ENCODE measurements around the gene IFT122. TPM values are rescaled to one million over a fixed set of nuclear protein-coding genes. Genes with fewer than 3 reads are reported as not detected.
"Not testable (repeated sequence)": the region's sequence is repeated elsewhere in the genome, so short reads cannot be mapped to it uniquely, and the experiment has no call there.

IFT122 gene, protein sequence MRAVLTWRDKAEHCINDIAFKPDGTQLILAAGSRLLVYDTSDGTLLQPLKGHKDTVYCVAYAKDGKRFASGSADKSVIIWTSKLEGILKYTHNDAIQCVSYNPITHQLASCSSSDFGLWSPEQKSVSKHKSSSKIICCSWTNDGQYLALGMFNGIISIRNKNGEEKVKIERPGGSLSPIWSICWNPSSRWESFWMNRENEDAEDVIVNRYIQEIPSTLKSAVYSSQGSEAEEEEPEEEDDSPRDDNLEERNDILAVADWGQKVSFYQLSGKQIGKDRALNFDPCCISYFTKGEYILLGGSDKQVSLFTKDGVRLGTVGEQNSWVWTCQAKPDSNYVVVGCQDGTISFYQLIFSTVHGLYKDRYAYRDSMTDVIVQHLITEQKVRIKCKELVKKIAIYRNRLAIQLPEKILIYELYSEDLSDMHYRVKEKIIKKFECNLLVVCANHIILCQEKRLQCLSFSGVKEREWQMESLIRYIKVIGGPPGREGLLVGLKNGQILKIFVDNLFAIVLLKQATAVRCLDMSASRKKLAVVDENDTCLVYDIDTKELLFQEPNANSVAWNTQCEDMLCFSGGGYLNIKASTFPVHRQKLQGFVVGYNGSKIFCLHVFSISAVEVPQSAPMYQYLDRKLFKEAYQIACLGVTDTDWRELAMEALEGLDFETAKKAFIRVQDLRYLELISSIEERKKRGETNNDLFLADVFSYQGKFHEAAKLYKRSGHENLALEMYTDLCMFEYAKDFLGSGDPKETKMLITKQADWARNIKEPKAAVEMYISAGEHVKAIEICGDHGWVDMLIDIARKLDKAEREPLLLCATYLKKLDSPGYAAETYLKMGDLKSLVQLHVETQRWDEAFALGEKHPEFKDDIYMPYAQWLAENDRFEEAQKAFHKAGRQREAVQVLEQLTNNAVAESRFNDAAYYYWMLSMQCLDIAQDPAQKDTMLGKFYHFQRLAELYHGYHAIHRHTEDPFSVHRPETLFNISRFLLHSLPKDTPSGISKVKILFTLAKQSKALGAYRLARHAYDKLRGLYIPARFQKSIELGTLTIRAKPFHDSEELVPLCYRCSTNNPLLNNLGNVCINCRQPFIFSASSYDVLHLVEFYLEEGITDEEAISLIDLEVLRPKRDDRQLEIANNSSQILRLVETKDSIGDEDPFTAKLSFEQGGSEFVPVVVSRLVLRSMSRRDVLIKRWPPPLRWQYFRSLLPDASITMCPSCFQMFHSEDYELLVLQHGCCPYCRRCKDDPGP
- total RNA-seq (10 to 100 TPM; 16.4 to 16.5 TPM), polyA plus RNA-seq (4.3 TPM)

- Mint-ChIP-seq H3K9me3 (no peaks in the 10 kb centered on the region), H3K4me1 (peaks cover 64 to 85% (median 74%) of the 10 kb centered on the region in 3 donors), H3K27me3 (peaks cover 0 to 3% of the 10 kb centered on the region in 2 donors), H3K4me3 (peak within 1 kb of the TSS; percentile 88 to 99 (median 95)), H3K27ac (peak within 1 kb of the TSS; percentile 92 to 100 (median 97)), H3K36me3 (peaks cover 0 to 41% (median 7%) of the 10 kb centered on the region in 3 donors)
- no peaks in the 10 kb centered on the region for H3K9me3 ChIP-seq (ENCODE audit: low read length)
- peaks cover 50% of the 10 kb centered on the region for H3K4me1 ChIP-seq (ENCODE audit: insufficient read depth, low read length)
- no peaks in the 10 kb centered on the region for H3K27me3 ChIP-seq (ENCODE audit: insufficient read depth, low read length, poor library complexity, severe bottlenecking)
- peak within 1 kb of the TSS; percentile 95 for H3K4me3 ChIP-seq (ENCODE audit: low read length)
- DNase-seq, result peak; percentile 97 to 99 (median 99)
- POLR2A ChIA-PET, result interaction anchor here (0.9 to 2.9 kb wide), 6 partner anchors 9 to 454 kb away, joined by 3 to 15 read pairs (median 4); partner anchors contain the start of genes EFCAB12 and TMCC1
- CTCF ChIA-PET, result interaction anchor here (0.9 to 1.8 kb wide), 6 partner anchors 9 to 194 kb away, joined by 3 to 9 read pairs (median 4); no protein-coding TSS in a partner anchor
- H3K36me3 ChIP-seq (ENCODE audit: insufficient read depth, low read length), result peaks cover 12% of the 10 kb centered on the region
- peak within 1 kb of the TSS; percentile 81 for H3K27ac ChIP-seq (ENCODE audit: low read depth, low read length)
These were observed at the start of gene IFT122, which contains the start of gene MBD4 for GRCh38 chr3:129439817-129440617. Gene IFT122 (plus strand): TSS chr3:129440224. CDS start chr3:129440331, 107 bp downstream. Gene MBD4 (minus strand): TSS chr3:129439948. CDS start chr3:129439833, 115 bp downstream.

GRCh38 chr3:129391583-129391982 lies 48.4 kb upstream of the IFT122 start:
- H3K36me3 Mint-ChIP-seq, result peaks cover 10 to 87% (median 25%) of the 10 kb centered on the region in 3 donors
- CTCF ChIA-PET; H3K9me3 Mint-ChIP-seq; H3K27me3 Mint-ChIP-seq; H3K27ac ChIP-seq (ENCODE audit: low read depth, low read length); H3K9me3 ChIP-seq (ENCODE audit: low read length); H3K27me3 ChIP-seq (ENCODE audit: insufficient read depth, low read length, poor library complexity, severe bottlenecking); H3K4me3 ChIP-seq (ENCODE audit: low read length); POLR2A ChIA-PET; DNase-seq; H3K4me1 ChIP-seq (ENCODE audit: insufficient read depth, low read length): not testable (repeated sequence)
- peaks cover 17% of the 10 kb centered on the region for H3K36me3 ChIP-seq (ENCODE audit: insufficient read depth, low read length)
- H3K27ac Mint-ChIP-seq, result peak overlapping the region in 1 of 8 donors; percentile 54
- H3K4me1 Mint-ChIP-seq, result peaks cover 10 to 20% (median 17%) of the 10 kb centered on the region in 3 donors
- H3K4me3 Mint-ChIP-seq, result peak overlapping the region in 1 of 7 donors; percentile 37

- H3K9me3 Mint-ChIP-seq; H3K4me3 Mint-ChIP-seq; POLR2A ChIA-PET; DNase-seq; H3K27me3 ChIP-seq (ENCODE audit: insufficient read depth, low read length, poor library complexity, severe bottlenecking); H3K4me1 ChIP-seq (ENCODE audit: insufficient read depth, low read length); CTCF ChIA-PET; H3K27me3 Mint-ChIP-seq; H3K9me3 ChIP-seq (ENCODE audit: low read length); H3K4me3 ChIP-seq (ENCODE audit: low read length); H3K27ac ChIP-seq (ENCODE audit: low read depth, low read length): not testable (repeated sequence)
- peaks cover 15% of the 10 kb centered on the region for H3K36me3 ChIP-seq (ENCODE audit: insufficient read depth, low read length)
- Mint-ChIP-seq H3K4me1 (peaks cover 15 to 28% (median 24%) of the 10 kb centered on the region in 3 donors), H3K36me3 (peaks cover 4 to 87% (median 19%) of the 10 kb centered on the region in 3 donors), H3K27ac (peak overlapping the region in 2 of 8 donors; percentile 26 to 59)
These were observed 47.7 kb upstream of the IFT122 start for GRCh38 chr3:129392106-129392887.

DNA sequence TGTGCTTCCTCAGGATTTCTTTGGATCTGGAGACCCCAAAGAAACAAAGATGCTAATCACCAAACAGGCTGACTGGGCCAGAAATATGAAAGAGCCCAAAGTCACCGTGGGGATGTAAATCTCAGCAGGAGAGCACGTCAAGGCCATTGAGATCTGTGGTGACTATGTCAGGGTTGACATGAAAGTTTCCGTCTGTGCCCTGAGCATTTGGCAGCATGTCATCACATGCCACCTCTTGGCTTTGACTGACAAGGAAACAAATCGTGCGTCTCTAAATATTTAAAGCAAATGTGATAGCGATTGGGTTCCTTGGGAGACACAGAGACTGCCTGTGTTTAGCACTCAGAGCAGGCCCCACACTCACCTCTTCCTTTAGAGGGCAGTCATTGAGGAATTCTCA lies 46.8 kb upstream of the IFT122 start:
- Mint-ChIP-seq H3K27ac (peak overlapping the region in 1 of 8 donors; percentile 36), H3K27me3 (no peaks in the 10 kb centered on the region)
- CTCF ChIA-PET, result no interaction called here

GRCh38 chr3:129393760-129394564 lies 46.1 kb upstream of the IFT122 start:
- POLR2A ChIA-PET; DNase-seq; H3K27ac ChIP-seq (ENCODE audit: low read depth, low read length); CTCF ChIA-PET; H3K27me3 ChIP-seq (ENCODE audit: insufficient read depth, low read length, poor library complexity, severe bottlenecking); H3K9me3 Mint-ChIP-seq; H3K4me3 ChIP-seq (ENCODE audit: low read length); H3K9me3 ChIP-seq (ENCODE audit: low read length); H3K27me3 Mint-ChIP-seq: not testable (repeated sequence)
- H3K4me1 ChIP-seq (ENCODE audit: insufficient read depth, low read length), result peaks cover 15% of the 10 kb centered on the region
- H3K27ac Mint-ChIP-seq, result peak overlapping the region in 3 of 8 donors; percentile 36 to 89 (median 51)
- H3K36me3 Mint-ChIP-seq, result peaks cover 0 to 81% (median 12%) of the 10 kb centered on the region in 3 donors
- H3K4me1 Mint-ChIP-seq, result peaks cover 29 to 43% (median 40%) of the 10 kb centered on the region in 3 donors
- peaks cover 10% of the 10 kb centered on the region for H3K36me3 ChIP-seq (ENCODE audit: insufficient read depth, low read length)
- peak overlapping the region in 2 of 7 donors; percentile 20 to 42 for H3K4me3 Mint-ChIP-seq

More for the DNA sequence above, 46.8 kb upstream of the IFT122 start:
- Histone ChIP-seq H3K4me3 (ENCODE audit: low read length) (no peak overlapping the region), H3K36me3 (ENCODE audit: insufficient read depth, low read length) (peaks cover 10% of the 10 kb centered on the region), H3K27ac (ENCODE audit: low read depth, low read length) (no peak overlapping the region), H3K4me1 (ENCODE audit: insufficient read depth, low read length) (peaks cover 9% of the 10 kb centered on the region), H3K9me3 (ENCODE audit: low read length) (no peaks in the 10 kb centered on the region), H3K27me3 (ENCODE audit: insufficient read depth, low read length, poor library complexity, severe bottlenecking) (no peaks in the 10 kb centered on the region)
- Mint-ChIP-seq H3K36me3 (peaks cover 0 to 82% (median 12%) of the 10 kb centered on the region in 3 donors), H3K4me3 (no peak overlapping the region), H3K9me3 (no peaks in the 10 kb centered on the region), H3K4me1 (peaks cover 24 to 37% (median 34%) of the 10 kb centered on the region in 3 donors)
- POLR2A ChIA-PET, result no interaction called here
- DNase-seq, result no peak

DNA sequence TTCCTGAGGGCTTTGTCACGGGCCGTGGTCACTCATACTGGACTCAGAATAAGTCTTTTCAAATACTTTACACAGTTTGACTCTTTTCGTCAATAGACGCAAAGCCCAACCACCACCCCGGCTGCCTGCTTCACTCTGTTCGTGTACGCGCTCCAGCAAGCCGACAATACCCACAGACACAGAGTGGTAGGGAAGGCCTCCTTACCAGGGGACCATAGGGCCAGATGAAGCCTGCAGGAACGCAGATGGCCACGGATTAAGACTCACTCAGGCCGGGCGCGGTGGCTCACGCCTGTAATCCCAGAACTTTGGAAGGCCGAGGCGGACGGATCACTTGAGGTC lies 41.2 kb upstream of the IFT122 start:
- CTCF ChIA-PET, result interaction anchor here (1.6 to 1.7 kb wide), 2 partner anchors 15 to 207 kb away, joined by 4 to 11 read pairs; no protein-coding TSS in a partner anchor

More for the DNA sequence above, 41.2 kb upstream of the IFT122 start:
- H3K27ac Mint-ChIP-seq, result peak overlapping the region; percentile 93 to 99 (median 98)
- H3K4me1 Mint-ChIP-seq, result peaks cover 36 to 51% (median 49%) of the 10 kb centered on the region in 3 donors
- H3K27ac ChIP-seq (ENCODE audit: low read depth, low read length), result peak overlapping the region; percentile 94
- H3K4me1 ChIP-seq (ENCODE audit: insufficient read depth, low read length), result peaks cover 20% of the 10 kb centered on the region
- H3K9me3 ChIP-seq (ENCODE audit: low read length), result no peaks in the 10 kb centered on the region
- H3K27me3 Mint-ChIP-seq, result no peaks in the 10 kb centered on the region
- H3K36me3 ChIP-seq (ENCODE audit: insufficient read depth, low read length), result no peaks in the 10 kb centered on the region
- DNase-seq, result peak in 1 of 5 donors; percentile 9
- peak overlapping the region; percentile 96 to 99 (median 96) for H3K4me3 Mint-ChIP-seq
- POLR2A ChIA-PET, result no interaction called here
- peaks cover 0 to 47% (median 4%) of the 10 kb centered on the region in 3 donors for H3K36me3 Mint-ChIP-seq
- peak overlapping the region; percentile 95 for H3K4me3 ChIP-seq (ENCODE audit: low read length)
- H3K9me3 Mint-ChIP-seq, result no peaks in the 10 kb centered on the region
- H3K27me3 ChIP-seq (ENCODE audit: insufficient read depth, low read length, poor library complexity, severe bottlenecking), result no peaks in the 10 kb centered on the region
